HCT116 (cell line): Measurements from ENCODE around the gene DNAJA2. TPM values are rescaled to one million over a fixed set of nuclear protein-coding genes. Genes with fewer than 3 reads are reported as not detected.

Experiments used
- ATAC-seq: fragments of 200-7000 bp; cut with Tn5 transposase; 2 replicates; pipeline ENCODE4 v1.9.1; 2020; ENCODE audit warnings: mild to moderate bottlenecking, moderate library complexity
- BruUV-seq: library from RNA; stranded (reverse); fragments of 400-500 nt; replicated peaks from 2 replicates; lab custom pipeline; 2021; lab: Mats Ljungman, UMichigan
- CTCF ChIA-PET: fragments of 300-600 bp; sonication (Branson Sonifier 250); formaldehyde crosslinking; loops from one replicate; lab custom pipeline; 2021; ENCODE audit warnings: antibody characterized with exemption; lab: Charles Lee
- POLR2A ChIA-PET: fragments of 300-600, 350-600 bp; sonication (Branson Sonifier 250); formaldehyde crosslinking; loops from one replicate; lab custom pipeline; 2021; ENCODE audit warnings: antibody characterized with exemption; lab: Charles Lee
- RAD21 ChIA-PET, 2 experiments: fragments of 300-600 bp; sonication (Branson Sonifier 250); formaldehyde crosslinking; loops; one replicate each; lab custom pipeline; 2023; ENCODE audit warnings: low total read pairs in 2 of 2; ENCODE audit not compliant: uncharacterized antibody in 2 of 2, unreplicated experiment in 2 of 2, low non-redundant PET in 1 of 2; lab: Charles Lee
- DNase-seq: peaks from one replicate; pipeline ENCODE4 v3.0.0-alpha.2; 2010; ENCODE audit warnings: low read depth, low spot score
- H2AFZ ChIP-seq: fragments of 200-600 bp; shearing (Covaris generic), sonication (generic); 2 replicates; pipeline ENCODE4 v1.6.1; 2017; ENCODE audit warnings: low read depth, mixed run types, mixed read lengths, antibody characterized with exemption, low read length; ENCODE audit not compliant: poor library complexity, severe bottlenecking
- H3K27ac ChIP-seq: 2 replicates; pipeline ENCODE4 v1.5.1; 2012; ENCODE audit warnings: low read depth, low read length
- H3K27me3 ChIP-seq: fragments of 200-600 bp; sonication (generic); 2 replicates; pipeline ENCODE4 v1.6.1; 2016; ENCODE audit warnings: mixed run types, low read length, mixed read lengths; ENCODE audit not compliant: insufficient read depth
- H3K36me3 ChIP-seq, 2 experiments: fragments of 200-500 bp in 1 of 2; fragments of 200-600 bp in 1 of 2; sonication (Bioruptor generic) in 1 of 2; sonication (generic) in 1 of 2; 2 replicates each; pipeline versions ENCODE4 v1.5.1 to v1.6.1; 2014 to 2016; ENCODE audit warnings: low read length in 2 of 2, inconsistent platforms in 1 of 2, mixed read lengths in 1 of 2, mixed run types in 1 of 2; ENCODE audit not compliant: insufficient read depth in 2 of 2, control insufficient read depth in 1 of 2
- H3K4me1 ChIP-seq, 2 experiments: fragments of 200-600 bp in 1 of 2; sonication (generic) in 1 of 2; 2 replicates each; pipeline versions ENCODE4 v1.5.1 to v1.6.1; 2012 to 2017; ENCODE audit warnings: low read length in 2 of 2, inconsistent platforms in 1 of 2, mild to moderate bottlenecking in 1 of 2, mixed read lengths in 1 of 2, mixed run types in 1 of 2, moderate library complexity in 1 of 2; ENCODE audit not compliant: insufficient read depth in 2 of 2, control insufficient read depth in 1 of 2
- H3K4me2 ChIP-seq: fragments of 200-600 bp; sonication (generic); 2 replicates; pipeline ENCODE4 v1.6.1; 2017; ENCODE audit warnings: mixed run types, low read length, mixed read lengths
- H3K4me3 ChIP-seq, 2 experiments: fragments of 200-600 bp in 1 of 2; sonication (generic) in 1 of 2; replicated peaks in 1 of 2; 2 replicates each; pipeline ENCODE4 v1.5.1; 2011 to 2016; ENCODE audit warnings: low read length in 2 of 2, control low read depth in 1 of 2, low read depth in 1 of 2, mild to moderate bottlenecking in 1 of 2, mixed read lengths in 1 of 2, mixed run types in 1 of 2
- H3K79me2 ChIP-seq: fragments of 200-600 bp; sonication (generic); 2 replicates; pipeline ENCODE4 v1.6.1; 2017; ENCODE audit warnings: mild to moderate bottlenecking, mixed run types, low read length, moderate library complexity, mixed read lengths; ENCODE audit not compliant: insufficient read depth
- H3K9ac ChIP-seq: fragments of 200-600 bp; sonication (generic); 2 replicates; pipeline ENCODE4 v1.6.1; 2016; ENCODE audit warnings: low read length, mixed read lengths
- H3K9me2 ChIP-seq: fragments of 200-600 bp; sonication (generic), shearing (Covaris generic); 2 replicates; pipeline ENCODE4 v1.6.1; 2017; ENCODE audit warnings: mixed run types, mild to moderate bottlenecking, moderate library complexity; ENCODE audit not compliant: insufficient read depth
- H3K9me3 ChIP-seq, 2 experiments: fragments of 200-500 bp in 1 of 2; fragments of 200-600 bp in 1 of 2; sonication (Bioruptor generic) in 1 of 2; sonication (generic) in 1 of 2; 2 replicates each; pipeline ENCODE4 v1.6.1; 2014 to 2017; ENCODE audit warnings: low read length in 2 of 2, mixed read lengths in 2 of 2, inconsistent platforms in 1 of 2, low read depth in 1 of 2, mild to moderate bottlenecking in 1 of 2, mixed run types in 1 of 2, moderate library complexity in 1 of 2; ENCODE audit not compliant: control insufficient read depth in 1 of 2, insufficient read depth in 1 of 2
- H4K20me1 ChIP-seq: fragments of 200-600 bp; sonication (generic), shearing (Covaris generic); 2 replicates; pipeline ENCODE4 v1.6.1; 2017; ENCODE audit warnings: mixed run types, mild to moderate bottlenecking, moderate library complexity; ENCODE audit not compliant: insufficient read depth
- CBX3 ChIP-seq: IDR thresholded peaks from 2 replicates; pipeline ENCODE4 v1.6.1; 2012; ENCODE audit warnings: low read depth
- ELF1 ChIP-seq: IDR thresholded peaks from 2 replicates; pipeline ENCODE4 v1.6.1; 2012; ENCODE audit warnings: low read depth, borderline replicate concordance
- EZH2 ChIP-seq: fragments of 200-600 bp; sonication (generic); IDR thresholded peaks from 2 replicates; pipeline ENCODE4 v1.6.1; 2017; ENCODE audit warnings: antibody characterized with exemption, mixed run types
- FOSL1 ChIP-seq: IDR thresholded peaks from 2 replicates; pipeline ENCODE4 v1.6.1; 2012; ENCODE audit warnings: low read depth
- RAD21 ChIP-seq: IDR thresholded peaks from 2 replicates; pipeline ENCODE4 v1.6.1; 2012; ENCODE audit warnings: low read depth, mild to moderate bottlenecking
- SIN3A ChIP-seq: IDR thresholded peaks from 2 replicates; pipeline ENCODE4 v1.6.1; 2012; ENCODE audit warnings: low read depth
- SP1 ChIP-seq: IDR thresholded peaks from 2 replicates; pipeline ENCODE4 v1.6.1; 2012; ENCODE audit warnings: low read depth
- ZNF274 ChIP-seq: fragments of 200-500 bp; sonication (Bioruptor generic); IDR thresholded peaks from 2 replicates; pipeline ENCODE4 v1.6.1; 2014; ENCODE audit warnings: mild to moderate bottlenecking, low read depth, low read length, inconsistent platforms
- intact Hi-C: fragments of 100-400 bp; cut with micrococcal nuclease; formaldehyde crosslinking; loops from 2 replicates; pipeline ENCODE4 v1.10.0; 2022
- total RNA-seq: library from RNA; stranded (reverse); gene quantifications from one replicate; pipeline ENCODE4 v1.2.1, GENCODE V29; 2021; ENCODE audit not compliant: unreplicated experiment
- TF ChIP-seq, protein P1 (sequence below): IDR thresholded peaks from 2 replicates; pipeline ENCODE4 v1.6.1; 2011; ENCODE audit warnings: mild to moderate bottlenecking, low read length, moderate library complexity; ENCODE audit not compliant: insufficient replicate concordance; ENCODE audit errors: extremely low read depth
- TF ChIP-seq, protein P2 (sequence below): IDR thresholded peaks from 2 replicates; pipeline ENCODE4 v1.6.1; 2012

The DNAJA2 gene
- total RNA-seq, 1 experiment from 2014 or later: 68.2 TPM

DNA sequence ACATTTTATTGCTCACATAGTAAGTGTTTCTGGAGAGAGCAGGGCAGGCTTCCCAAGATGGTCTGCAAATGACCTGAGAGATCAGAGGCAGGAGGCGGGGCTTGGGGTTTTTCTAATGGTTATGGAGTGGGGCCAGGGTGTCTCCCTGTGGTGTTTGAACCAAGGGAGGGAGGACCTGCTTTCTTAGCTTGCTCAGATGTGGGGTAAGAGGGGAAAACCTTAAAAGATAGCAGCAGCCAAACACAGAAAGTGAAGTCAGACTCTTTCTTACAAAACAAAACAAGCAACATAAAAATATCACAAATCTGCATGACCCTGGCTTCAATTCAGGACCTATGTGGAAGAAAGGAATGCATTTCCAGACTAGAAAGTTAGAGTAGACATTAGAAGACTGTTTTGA is 22.9 kb upstream of the DNAJA2 start:
- TF ChIP-seq EZH2: no peak
- TF ChIP-seq ZNF274: no peak
- TF ChIP-seq CBX3: no peak
- TF ChIP-seq, protein P1, sequence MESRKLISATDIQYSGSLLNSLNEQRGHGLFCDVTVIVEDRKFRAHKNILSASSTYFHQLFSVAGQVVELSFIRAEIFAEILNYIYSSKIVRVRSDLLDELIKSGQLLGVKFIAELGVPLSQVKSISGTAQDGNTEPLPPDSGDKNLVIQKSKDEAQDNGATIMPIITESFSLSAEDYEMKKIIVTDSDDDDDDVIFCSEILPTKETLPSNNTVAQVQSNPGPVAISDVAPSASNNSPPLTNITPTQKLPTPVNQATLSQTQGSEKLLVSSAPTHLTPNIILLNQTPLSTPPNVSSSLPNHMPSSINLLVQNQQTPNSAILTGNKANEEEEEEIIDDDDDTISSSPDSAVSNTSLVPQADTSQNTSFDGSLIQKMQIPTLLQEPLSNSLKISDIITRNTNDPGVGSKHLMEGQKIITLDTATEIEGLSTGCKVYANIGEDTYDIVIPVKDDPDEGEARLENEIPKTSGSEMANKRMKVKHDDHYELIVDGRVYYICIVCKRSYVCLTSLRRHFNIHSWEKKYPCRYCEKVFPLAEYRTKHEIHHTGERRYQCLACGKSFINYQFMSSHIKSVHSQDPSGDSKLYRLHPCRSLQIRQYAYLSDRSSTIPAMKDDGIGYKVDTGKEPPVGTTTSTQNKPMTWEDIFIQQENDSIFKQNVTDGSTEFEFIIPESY: no peak
- TF ChIP-seq SP1: no peak
- no peak for TF ChIP-seq ELF1
- TF ChIP-seq FOSL1: no peak
- TF ChIP-seq SIN3A: no peak
- TF ChIP-seq, protein P2, sequence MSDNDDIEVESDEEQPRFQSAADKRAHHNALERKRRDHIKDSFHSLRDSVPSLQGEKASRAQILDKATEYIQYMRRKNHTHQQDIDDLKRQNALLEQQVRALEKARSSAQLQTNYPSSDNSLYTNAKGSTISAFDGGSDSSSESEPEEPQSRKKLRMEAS: no peak
- TF ChIP-seq RAD21: no peak
- H3K79me2 ChIP-seq: no peaks in the 10 kb centered on the region
- CTCF ChIA-PET: no interaction called here
- ATAC-seq (no peak), DNase-seq (no peak)
- no peak overlapping the region for H3K27ac ChIP-seq
- POLR2A ChIA-PET: no interaction called here
- no TSS peak for BruUV-seq
- H3K4me1 ChIP-seq: no peaks in the 10 kb centered on the region
- H3K9ac ChIP-seq: no peak overlapping the region
- H3K4me2 ChIP-seq: no peak overlapping the region
- RAD21 ChIA-PET: no interaction called here
- no peaks in the 10 kb centered on the region for H3K36me3 ChIP-seq
- no peaks in the 10 kb centered on the region for H3K9me2 ChIP-seq
- no peak overlapping the region for H2AFZ ChIP-seq
- intact Hi-C loops: no loop called here
- no peaks in the 10 kb centered on the region for H3K9me3 ChIP-seq
- no peaks in the 10 kb centered on the region for H4K20me1 ChIP-seq
- no peaks in the 10 kb centered on the region for H3K27me3 ChIP-seq
- no peak overlapping the region for H3K4me3 ChIP-seq
